Measurements from ENCODE around the gene FCRL6. TPM values are rescaled to one million over a fixed set of nuclear protein-coding genes. Genes with fewer than 3 reads are reported as not detected.

The FCRL6 gene
- total RNA-seq, 2 donors from 2014 or later = 0.27 to 0.81 TPM

GRCh38 chr1:159783724-159784123 lies 18.4 kb upstream of the FCRL6 start:
- no peaks in the 10 kb centered on the region for H3K36me3 Mint-ChIP-seq (ENCODE audit: low read depth)
- H3K27me3 Mint-ChIP-seq = no peaks in the 10 kb centered on the region
- no peaks in the 10 kb centered on the region for H3K9me3 ChIP-seq (ENCODE audit: control insufficient read depth, low read length, poor library complexity, severe bottlenecking)
- ATAC-seq (no peak), DNase-seq (no peak)
- H3K4me1 Mint-ChIP-seq = peaks cover 31% of the 10 kb centered on the region
- H3K27ac Mint-ChIP-seq = no peak overlapping the region
- no peak overlapping the region for H3K4me3 Mint-ChIP-seq

DNA sequence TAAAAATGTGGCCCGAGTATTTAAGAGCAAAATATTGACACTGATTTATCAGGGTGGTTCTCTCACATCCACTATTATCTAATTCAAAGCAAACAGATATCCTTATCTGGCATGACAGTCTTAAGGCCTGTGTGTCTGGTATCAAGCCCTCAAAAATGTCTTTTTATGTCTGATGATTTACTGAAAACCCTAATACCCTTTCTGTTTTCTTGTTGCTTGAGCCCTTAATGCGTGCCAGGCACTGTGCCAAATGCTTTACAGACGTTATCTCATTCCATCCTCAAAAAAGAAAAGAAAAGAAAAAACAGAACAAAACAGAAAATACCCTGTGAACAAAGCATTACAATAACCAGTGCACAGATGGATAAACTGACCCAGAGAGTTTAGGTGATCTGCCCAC lies 15.7 kb upstream of the FCRL6 start:
- Mint-ChIP-seq H3K27me3 (peaks cover 22% of the 10 kb centered on the region), H3K36me3 (ENCODE audit: low read depth) (peaks cover 2% of the 10 kb centered on the region), H3K4me1 (peaks cover 20% of the 10 kb centered on the region), H3K4me3 (no peak overlapping the region), H3K27ac (no peak overlapping the region)
- DNase-seq (no peak), ATAC-seq (no peak)
- no peaks in the 10 kb centered on the region for H3K9me3 ChIP-seq (ENCODE audit: control insufficient read depth, low read length, poor library complexity, severe bottlenecking)

DNA sequence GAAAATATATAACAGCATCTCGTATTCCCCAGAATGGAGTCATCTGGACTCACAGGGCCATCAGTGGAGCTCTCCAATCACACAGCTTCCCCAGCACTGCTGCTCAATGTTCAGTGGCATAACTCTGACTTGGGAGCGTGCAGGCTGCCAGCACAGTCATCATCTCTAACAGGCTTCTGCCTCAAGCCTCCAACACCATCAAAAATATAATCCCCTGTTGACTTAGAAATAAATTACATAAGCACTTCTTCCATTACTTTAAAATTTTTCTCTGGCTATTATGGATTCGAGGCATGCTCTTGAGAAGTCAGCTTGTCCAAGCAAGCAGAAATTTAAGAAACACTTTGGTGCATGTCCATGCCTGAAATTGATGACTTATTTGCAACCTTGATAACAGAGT lies 15.2 kb upstream of the FCRL6 start:
- ATAC-seq = no peak
- H3K9me3 ChIP-seq (ENCODE audit: control insufficient read depth, low read length, poor library complexity, severe bottlenecking) = no peaks in the 10 kb centered on the region
- no peak for DNase-seq
- H3K36me3 Mint-ChIP-seq (ENCODE audit: low read depth) = peaks cover 2% of the 10 kb centered on the region
- no peak overlapping the region for H3K27ac Mint-ChIP-seq
- peaks cover 27% of the 10 kb centered on the region for H3K27me3 Mint-ChIP-seq
- no peak overlapping the region for H3K4me3 Mint-ChIP-seq
- peaks cover 17% of the 10 kb centered on the region for H3K4me1 Mint-ChIP-seq

DNA sequence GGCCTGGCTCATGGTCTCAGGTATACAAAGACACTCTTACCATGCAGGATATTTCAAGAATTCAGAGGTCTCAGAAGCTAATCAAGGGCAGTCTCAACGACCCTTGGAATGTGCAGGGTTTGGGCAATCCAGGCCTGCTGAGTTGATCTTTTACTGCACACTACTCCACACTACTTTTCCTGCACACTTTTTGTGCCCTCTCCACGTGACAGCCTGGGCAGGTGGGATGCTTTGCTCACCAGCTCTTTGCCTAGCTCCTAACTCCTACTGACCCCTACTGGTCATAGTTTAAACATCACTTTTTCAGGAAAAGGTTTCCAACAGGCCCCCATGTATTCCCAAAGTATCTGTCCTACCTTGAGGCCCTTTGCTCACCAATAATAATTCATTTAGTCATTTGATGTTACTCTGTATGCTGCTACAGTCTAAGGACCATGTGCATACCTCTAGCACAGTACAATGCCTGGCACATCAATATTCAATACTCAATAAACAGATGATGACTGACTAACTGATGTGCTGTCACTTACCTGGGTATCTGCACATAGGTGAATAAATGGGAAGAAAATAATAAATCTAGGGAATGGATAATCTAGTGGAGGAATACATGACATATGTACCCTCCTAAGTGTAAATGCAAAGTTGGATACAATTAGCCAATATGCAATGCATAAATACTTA lies 11.8 kb upstream of the FCRL6 start:
- peaks cover 5% of the 10 kb centered on the region for H3K4me1 Mint-ChIP-seq
- ATAC-seq (peak; percentile 48), DNase-seq (no peak)
- H3K9me3 ChIP-seq (ENCODE audit: control insufficient read depth, low read length, poor library complexity, severe bottlenecking) = no peaks in the 10 kb centered on the region
- H3K27ac Mint-ChIP-seq = no peak overlapping the region
- peaks cover 33% of the 10 kb centered on the region for H3K27me3 Mint-ChIP-seq
- H3K4me3 Mint-ChIP-seq = no peak overlapping the region
- H3K36me3 Mint-ChIP-seq (ENCODE audit: low read depth) = peaks cover 2% of the 10 kb centered on the region

DNA sequence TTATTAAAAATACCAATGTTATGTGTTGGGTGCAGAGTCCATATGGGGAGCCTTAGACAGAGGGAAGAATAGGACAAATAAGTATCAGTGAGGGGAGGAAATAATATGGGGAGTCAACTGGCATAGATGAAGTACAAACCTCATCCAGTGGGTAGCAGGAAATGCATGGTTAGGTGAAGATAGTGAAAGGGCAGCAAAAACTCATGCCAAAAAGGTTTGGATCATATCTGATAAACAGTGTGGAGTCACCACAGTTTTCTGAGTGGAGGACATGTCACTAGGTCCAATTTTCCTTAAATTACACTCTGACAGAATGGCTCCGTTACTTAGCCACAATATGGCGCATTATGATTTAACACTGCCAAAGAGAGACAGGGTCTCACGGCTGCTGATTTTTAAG lies 11.1 kb upstream of the FCRL6 start:
- H3K27ac Mint-ChIP-seq = no peak overlapping the region
- peaks cover 2% of the 10 kb centered on the region for H3K36me3 Mint-ChIP-seq (ENCODE audit: low read depth)
- ATAC-seq (no peak), DNase-seq (no peak)
- no peak overlapping the region for H3K4me3 Mint-ChIP-seq
- peaks cover 2% of the 10 kb centered on the region for H3K4me1 Mint-ChIP-seq
- no peaks in the 10 kb centered on the region for H3K9me3 ChIP-seq (ENCODE audit: control insufficient read depth, low read length, poor library complexity, severe bottlenecking)
- peaks cover 33% of the 10 kb centered on the region for H3K27me3 Mint-ChIP-seq

GRCh38 chr1:159791461-159791860 lies 10.7 kb upstream of the FCRL6 start:
- peaks cover 33% of the 10 kb centered on the region for H3K27me3 Mint-ChIP-seq
- no peak overlapping the region for H3K27ac Mint-ChIP-seq
- peaks cover 2% of the 10 kb centered on the region for H3K4me1 Mint-ChIP-seq
- no peaks in the 10 kb centered on the region for H3K9me3 ChIP-seq (ENCODE audit: control insufficient read depth, low read length, poor library complexity, severe bottlenecking)
- DNase-seq (no peak), ATAC-seq (no peak)
- no peak overlapping the region for H3K4me3 Mint-ChIP-seq
- H3K36me3 Mint-ChIP-seq (ENCODE audit: low read depth) = peaks cover 2% of the 10 kb centered on the region

GRCh38 chr1:159795534-159795933 lies 6.6 kb upstream of the FCRL6 start:
- H3K27me3 Mint-ChIP-seq = peaks cover 20% of the 10 kb centered on the region
- DNase-seq = no peak
- no peak overlapping the region for H3K27ac Mint-ChIP-seq
- peaks cover 2% of the 10 kb centered on the region for H3K36me3 Mint-ChIP-seq (ENCODE audit: low read depth)
- peaks cover 8% of the 10 kb centered on the region for H3K4me1 Mint-ChIP-seq
- H3K9me3 ChIP-seq (ENCODE audit: control insufficient read depth, low read length, poor library complexity, severe bottlenecking) = no peaks in the 10 kb centered on the region
- no peak overlapping the region for H3K4me3 Mint-ChIP-seq
- ATAC-seq = no peak

- DNase-seq = peak in 1 of 3 donors; percentile 18
- peaks cover 10% of the 10 kb centered on the region for H3K4me1 Mint-ChIP-seq
- H3K4me3 Mint-ChIP-seq = no peak overlapping the region
- H3K27ac Mint-ChIP-seq = no peak overlapping the region
- H3K27me3 Mint-ChIP-seq = peaks cover 18% of the 10 kb centered on the region
- no peaks in the 10 kb centered on the region for H3K36me3 Mint-ChIP-seq (ENCODE audit: low read depth)
- no peaks in the 10 kb centered on the region for H3K9me3 ChIP-seq (ENCODE audit: control insufficient read depth, low read length, poor library complexity, severe bottlenecking)
- peak; percentile 64 for ATAC-seq
Observed at GRCh38 chr1:159798893-159799292, 3.3 kb upstream of the FCRL6 start.

- Mint-ChIP-seq H3K27ac (peak overlapping the region; percentile 62), H3K4me3 (no peak overlapping the region)
Observed at GRCh38 chr1:159799446-159799985, 2.6 kb upstream of the FCRL6 start.

DNA sequence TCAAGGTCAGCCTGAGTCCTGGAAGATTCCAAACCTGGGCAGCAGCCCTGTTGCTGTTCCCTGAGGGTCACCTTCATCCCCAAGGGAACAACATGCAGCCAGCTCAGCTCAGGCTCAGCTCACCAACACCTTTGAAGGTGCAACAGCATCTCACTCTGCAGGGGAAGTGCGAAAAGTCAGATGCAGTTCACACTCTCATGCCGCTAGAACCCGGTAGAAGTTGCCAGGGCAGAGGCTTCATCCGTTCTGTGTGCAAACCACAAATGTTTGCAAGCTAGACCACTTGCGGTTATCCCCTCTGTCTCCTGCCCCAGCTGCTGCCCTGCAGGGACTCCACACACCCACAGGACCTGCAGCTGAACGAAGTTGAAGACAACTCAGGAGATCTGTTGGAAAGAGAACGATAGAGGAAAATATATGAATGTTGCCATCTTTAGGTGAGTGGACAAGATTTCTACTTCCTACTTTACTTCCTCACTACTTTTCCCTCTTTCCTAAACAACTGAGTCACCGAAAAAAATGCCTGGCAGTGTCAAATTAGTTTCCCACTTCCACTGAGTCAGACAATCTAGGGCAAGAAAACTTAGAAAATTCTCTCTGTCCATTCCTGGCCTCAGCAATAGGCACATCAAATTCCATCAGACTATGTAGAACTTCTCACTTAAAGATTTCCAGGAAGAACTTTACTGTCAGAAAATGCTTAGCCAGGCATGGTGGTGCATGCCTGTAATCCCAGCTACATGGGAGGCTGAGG lies 1.8 kb upstream of the FCRL6 start:
- peak overlapping the region; percentile 43 for H3K4me3 Mint-ChIP-seq
- H3K4me1 Mint-ChIP-seq = peaks cover 12% of the 10 kb centered on the region
- peak; percentile 41 for ATAC-seq
- H3K36me3 Mint-ChIP-seq (ENCODE audit: low read depth) = no peaks in the 10 kb centered on the region
- no peak for DNase-seq
- peaks cover 24% of the 10 kb centered on the region for H3K27me3 Mint-ChIP-seq
- peak overlapping the region; percentile 62 for H3K27ac Mint-ChIP-seq
- H3K9me3 ChIP-seq (ENCODE audit: control insufficient read depth, low read length, poor library complexity, severe bottlenecking) = no peaks in the 10 kb centered on the region

More at GRCh38 chr1:159799446-159799985, 2.6 kb upstream of the FCRL6 start:
- DNase-seq (no peak), ATAC-seq (no peak)
- Mint-ChIP-seq H3K27me3 (peaks cover 24% of the 10 kb centered on the region), H3K36me3 (ENCODE audit: low read depth) (no peaks in the 10 kb centered on the region), H3K4me1 (peaks cover 12% of the 10 kb centered on the region)
- no peaks in the 10 kb centered on the region for H3K9me3 ChIP-seq (ENCODE audit: control insufficient read depth, low read length, poor library complexity, severe bottlenecking)

DNA sequence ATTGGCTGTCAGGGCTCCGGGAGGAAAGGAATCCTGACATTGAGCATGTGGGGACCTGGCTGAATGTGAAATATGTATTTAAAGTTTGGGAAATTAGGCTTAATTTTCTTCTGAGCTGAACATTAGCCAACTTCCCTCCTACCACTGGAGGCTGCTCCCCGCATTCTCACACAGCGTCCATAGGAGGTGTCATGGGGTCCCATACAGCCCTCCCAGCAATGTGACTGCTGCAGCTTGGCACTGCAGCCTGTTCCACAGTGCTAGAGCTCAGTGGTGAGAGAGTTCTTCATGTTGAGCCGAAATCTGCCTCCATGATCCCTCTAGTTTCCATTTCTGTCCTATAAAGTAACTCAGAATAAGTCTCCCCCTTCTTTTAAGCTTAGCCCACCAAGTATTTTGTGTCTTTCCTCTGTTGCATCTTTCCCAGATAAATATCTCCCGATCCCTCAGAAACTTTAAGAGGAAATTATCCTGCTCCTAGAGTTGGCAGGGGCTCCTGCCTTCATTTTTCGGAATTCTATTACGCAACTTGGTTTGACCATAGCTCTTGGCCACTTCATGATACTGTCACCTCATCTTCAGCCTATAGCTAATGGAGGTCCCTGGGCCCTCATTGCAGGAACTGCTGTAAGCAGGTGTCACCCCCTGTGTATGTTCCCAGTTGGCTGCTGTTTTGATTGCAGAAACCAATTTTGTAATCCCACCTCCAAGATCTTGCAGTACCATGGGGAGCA lies 2.0 kb downstream of the FCRL6 start:
- no peaks in the 10 kb centered on the region for H3K9me3 ChIP-seq (ENCODE audit: control insufficient read depth, low read length, poor library complexity, severe bottlenecking)
- H3K36me3 Mint-ChIP-seq (ENCODE audit: low read depth) = peaks cover 9% of the 10 kb centered on the region
- no peak overlapping the region for H3K27ac Mint-ChIP-seq

GRCh38 chr1:159804924-159805323 lies 2.8 kb downstream of the FCRL6 start:
- H3K27ac Mint-ChIP-seq = no peak overlapping the region
- no peaks in the 10 kb centered on the region for H3K9me3 ChIP-seq (ENCODE audit: control insufficient read depth, low read length, poor library complexity, severe bottlenecking)
- H3K27me3 Mint-ChIP-seq = peaks cover 43% of the 10 kb centered on the region
- peaks cover 9% of the 10 kb centered on the region for H3K36me3 Mint-ChIP-seq (ENCODE audit: low read depth)
- DNase-seq (no peak), ATAC-seq (no peak)
- H3K4me1 Mint-ChIP-seq = peaks cover 15% of the 10 kb centered on the region
- H3K4me3 Mint-ChIP-seq = no peak overlapping the region

More for the DNA sequence above, 2.0 kb downstream of the FCRL6 start:
- no peak for DNase-seq
- Mint-ChIP-seq H3K4me1 (peaks cover 15% of the 10 kb centered on the region), H3K4me3 (no peak overlapping the region), H3K27me3 (peaks cover 42% of the 10 kb centered on the region)
- ATAC-seq = no peak

DNA sequence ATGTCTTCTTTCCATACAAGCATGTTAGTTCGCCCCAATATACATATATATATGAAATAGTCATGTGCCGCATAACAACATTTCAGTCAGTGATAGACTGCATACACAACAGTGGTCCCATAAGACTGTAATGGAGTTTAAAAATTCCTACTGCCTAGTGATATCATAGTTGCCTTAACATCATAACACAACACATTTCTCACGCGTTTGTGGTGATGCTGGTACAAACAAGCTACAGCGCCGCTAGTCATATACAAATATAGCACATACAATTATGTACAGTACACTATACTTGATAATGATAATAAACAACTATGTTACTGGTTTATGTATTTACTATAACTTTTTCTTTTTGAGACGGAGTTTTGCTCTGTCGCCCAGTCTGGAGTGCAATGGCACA lies 13.8 kb downstream of the FCRL6 start:
- no peak overlapping the region for H3K4me3 Mint-ChIP-seq
- no peaks in the 10 kb centered on the region for H3K9me3 ChIP-seq (ENCODE audit: control insufficient read depth, low read length, poor library complexity, severe bottlenecking)
- DNase-seq = no peak
- peaks cover 3% of the 10 kb centered on the region for H3K36me3 Mint-ChIP-seq (ENCODE audit: low read depth)
- H3K27me3 Mint-ChIP-seq = peaks cover 11% of the 10 kb centered on the region
- H3K4me1 Mint-ChIP-seq = peaks cover 2% of the 10 kb centered on the region
- ATAC-seq = no peak
- H3K27ac Mint-ChIP-seq = no peak overlapping the region
